ENCODE measurements around the gene KIF1A.

Gene KIF1A

DNA sequence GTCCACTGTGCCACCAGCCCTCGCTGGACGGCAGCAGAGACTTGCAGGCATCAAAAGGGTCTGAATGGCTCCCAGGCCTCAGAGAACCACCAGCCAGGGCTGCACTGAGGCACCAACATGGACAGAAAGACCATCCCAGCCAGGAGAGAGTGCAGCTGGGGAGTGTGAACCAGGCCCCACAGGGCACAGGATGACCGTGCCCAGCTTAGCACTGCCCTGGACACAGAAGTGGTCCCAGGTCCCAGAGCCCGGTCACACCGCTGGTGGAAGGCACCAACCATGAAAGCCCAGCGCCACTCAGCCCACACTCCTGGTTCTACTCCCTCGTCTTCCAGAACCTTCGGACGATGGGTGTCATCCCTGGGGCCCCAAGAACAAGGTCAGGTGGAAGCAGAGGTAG, 107.9 kb downstream of the KIF1A start:
- H3K4me3 ChIP-seq (ENCODE audit: low read depth, low read length) = no peak overlapping the region
- no peaks in the 10 kb centered on the region for H3K4me1 ChIP-seq (ENCODE audit: control insufficient read depth, insufficient read depth, low read length)
- peaks cover 15% of the 10 kb centered on the region for H3K36me3 ChIP-seq (ENCODE audit: control insufficient read depth, insufficient read depth, low read length)
- no peaks in the 10 kb centered on the region for H3K27me3 ChIP-seq (ENCODE audit: control insufficient read depth, insufficient read depth, low read length)
- no peak overlapping the region for H3K9ac ChIP-seq (ENCODE audit: low read depth, low read length)
- no peaks in the 10 kb centered on the region for H3K9me3 ChIP-seq (ENCODE audit: control insufficient read depth, insufficient read depth, low read length)

DNA sequence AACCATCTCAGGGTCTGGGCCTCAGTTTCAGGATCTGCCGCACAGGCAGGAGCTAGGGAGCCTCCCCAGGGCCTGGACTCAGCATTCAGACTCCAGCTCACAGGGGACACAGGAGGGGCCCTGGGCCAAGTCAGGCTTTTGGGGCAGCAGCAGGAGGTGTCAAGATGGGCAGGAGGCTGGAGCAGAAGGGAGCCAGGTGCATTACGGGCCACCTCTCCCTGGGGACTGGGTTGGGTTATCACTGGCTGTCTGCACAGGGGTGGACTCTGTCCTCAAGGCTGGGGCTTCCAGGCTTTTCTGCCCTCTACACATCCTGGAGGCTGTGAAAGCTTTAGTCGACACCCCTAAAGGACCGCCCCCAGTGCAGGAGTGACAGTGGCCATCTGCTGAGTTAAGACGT, 108.3 kb downstream of the KIF1A start:
- Histone ChIP-seq H3K4me1 (ENCODE audit: control insufficient read depth, insufficient read depth, low read length) (no peaks in the 10 kb centered on the region), H3K36me3 (ENCODE audit: control insufficient read depth, insufficient read depth, low read length) (peaks cover 12% of the 10 kb centered on the region), H3K9ac (ENCODE audit: low read depth, low read length) (no peak overlapping the region), H3K27me3 (ENCODE audit: control insufficient read depth, insufficient read depth, low read length) (no peaks in the 10 kb centered on the region), H3K4me3 (ENCODE audit: low read depth, low read length) (no peak overlapping the region), H3K9me3 (ENCODE audit: control insufficient read depth, insufficient read depth, low read length) (no peaks in the 10 kb centered on the region)

DNA sequence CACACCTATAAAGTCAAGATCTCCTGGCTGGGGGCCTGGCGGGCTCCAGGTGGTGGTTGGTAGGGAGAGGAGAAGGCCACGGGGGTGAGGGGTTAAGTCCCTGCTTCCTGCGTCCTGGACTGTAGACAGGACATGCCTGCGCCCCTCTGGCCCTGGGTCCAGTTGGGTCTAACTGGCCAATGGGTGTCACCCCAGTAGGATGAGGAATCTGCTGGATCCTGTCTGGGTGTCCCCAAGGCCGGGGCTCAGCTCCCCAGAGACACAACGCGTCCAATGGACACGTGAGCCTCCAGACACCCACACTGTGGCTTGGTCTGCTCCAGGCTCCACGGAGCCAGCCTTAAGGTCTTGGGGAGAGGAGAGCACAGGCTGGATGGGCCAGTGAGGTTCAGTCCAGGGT, 108.7 kb downstream of the KIF1A start:
- Histone ChIP-seq H3K9me3 (ENCODE audit: control insufficient read depth, insufficient read depth, low read length) (no peaks in the 10 kb centered on the region), H3K4me1 (ENCODE audit: control insufficient read depth, insufficient read depth, low read length) (no peaks in the 10 kb centered on the region), H3K4me3 (ENCODE audit: low read depth, low read length) (no peak overlapping the region), H3K27me3 (ENCODE audit: control insufficient read depth, insufficient read depth, low read length) (no peaks in the 10 kb centered on the region), H3K9ac (ENCODE audit: low read depth, low read length) (no peak overlapping the region), H3K36me3 (ENCODE audit: control insufficient read depth, insufficient read depth, low read length) (peaks cover 8% of the 10 kb centered on the region)

DNA sequence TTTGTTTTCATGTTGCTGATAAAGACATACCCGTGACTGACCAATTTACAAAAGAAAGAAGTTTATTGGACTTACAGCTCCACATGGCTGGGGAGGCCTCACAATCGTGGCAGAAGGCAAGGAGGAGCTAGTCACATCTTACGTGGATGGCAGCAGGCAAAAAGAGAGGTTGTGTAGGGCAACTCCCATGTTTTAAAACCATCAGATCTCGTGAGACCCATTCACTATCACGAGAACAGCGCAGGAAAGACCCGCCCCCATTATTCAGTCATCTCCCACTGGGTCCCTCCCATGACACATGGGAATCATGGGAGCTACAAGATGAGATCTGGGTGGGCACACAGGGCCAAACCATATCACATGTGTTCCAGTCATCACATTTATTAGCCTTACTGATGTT, 111.6 kb downstream of the KIF1A start:
- Histone ChIP-seq H3K9me3 (ENCODE audit: control insufficient read depth, insufficient read depth, low read length) (no peaks in the 10 kb centered on the region), H3K4me1 (ENCODE audit: control insufficient read depth, insufficient read depth, low read length) (no peaks in the 10 kb centered on the region), H3K27me3 (ENCODE audit: control insufficient read depth, insufficient read depth, low read length) (no peaks in the 10 kb centered on the region), H3K36me3 (ENCODE audit: control insufficient read depth, insufficient read depth, low read length) (no peaks in the 10 kb centered on the region), H3K4me3 (ENCODE audit: low read depth, low read length) (no peak overlapping the region), H3K9ac (ENCODE audit: low read depth, low read length) (no peak overlapping the region)

DNA sequence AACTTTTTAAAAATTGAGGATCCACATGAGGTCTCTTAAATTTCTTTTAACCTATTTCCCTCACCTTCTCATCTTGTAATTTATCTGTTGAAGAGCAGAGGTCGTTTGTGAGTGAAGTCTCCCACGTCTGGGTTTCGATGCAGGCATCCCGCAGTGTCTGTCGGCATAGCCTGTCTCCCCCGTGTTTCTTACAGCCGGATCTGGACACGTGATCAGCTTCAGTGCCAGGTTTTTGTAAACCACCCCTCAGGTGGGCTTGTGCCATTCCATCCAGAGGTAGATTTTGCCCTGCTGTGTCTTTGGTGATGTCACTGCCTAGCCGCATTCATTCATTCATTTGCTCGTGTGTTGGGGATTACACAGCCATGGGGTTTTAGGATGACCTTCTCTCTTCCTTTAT, 112.2 kb downstream of the KIF1A start:
- Histone ChIP-seq H3K36me3 (ENCODE audit: control insufficient read depth, insufficient read depth, low read length) (no peaks in the 10 kb centered on the region), H3K9me3 (ENCODE audit: control insufficient read depth, insufficient read depth, low read length) (no peaks in the 10 kb centered on the region), H3K4me1 (ENCODE audit: control insufficient read depth, insufficient read depth, low read length) (no peaks in the 10 kb centered on the region), H3K4me3 (ENCODE audit: low read depth, low read length) (no peak overlapping the region), H3K9ac (ENCODE audit: low read depth, low read length) (no peak overlapping the region), H3K27me3 (ENCODE audit: control insufficient read depth, insufficient read depth, low read length) (no peaks in the 10 kb centered on the region)

DNA sequence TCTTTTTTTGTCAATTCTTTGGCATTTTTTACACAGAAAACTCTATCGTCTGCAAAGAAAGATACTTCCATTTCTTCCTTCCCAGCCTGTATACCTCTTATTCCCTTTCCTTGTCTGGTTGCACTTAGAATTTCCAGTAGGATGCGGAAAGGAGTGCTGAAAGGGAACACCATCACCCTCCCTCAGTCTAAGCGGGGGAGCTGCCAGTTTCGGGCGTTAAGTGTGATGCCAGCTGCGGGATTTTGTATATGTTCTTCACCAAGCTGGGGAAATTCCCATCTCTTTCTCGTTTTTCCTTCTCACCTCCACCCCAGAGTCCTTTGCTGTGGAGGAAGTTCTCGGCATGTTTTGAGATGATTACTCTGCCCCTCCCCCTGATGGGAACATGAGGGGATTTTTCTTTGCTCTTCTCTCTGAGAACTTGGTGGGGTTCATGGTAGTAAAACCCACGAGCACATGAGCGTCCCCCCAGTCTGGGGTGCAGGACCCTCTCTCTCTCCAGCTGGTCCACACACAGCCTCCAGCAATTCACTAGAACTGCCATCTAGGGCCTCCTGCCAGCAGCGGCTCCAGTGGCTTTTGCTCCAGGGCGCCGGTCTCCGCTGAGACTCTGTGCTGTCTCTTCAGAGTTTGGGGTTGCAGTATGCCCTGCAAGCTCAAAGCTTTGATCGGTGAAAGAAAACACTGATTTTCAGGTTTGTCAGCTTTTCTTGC, 112.8 kb downstream of the KIF1A start:
- no peaks in the 10 kb centered on the region for H3K27me3 ChIP-seq (ENCODE audit: control insufficient read depth, insufficient read depth, low read length)
- H3K9me3 ChIP-seq (ENCODE audit: control insufficient read depth, insufficient read depth, low read length) = no peaks in the 10 kb centered on the region
- no peaks in the 10 kb centered on the region for H3K36me3 ChIP-seq (ENCODE audit: control insufficient read depth, insufficient read depth, low read length)
- no peaks in the 10 kb centered on the region for H3K4me1 ChIP-seq (ENCODE audit: control insufficient read depth, insufficient read depth, low read length)
- H3K9ac ChIP-seq (ENCODE audit: low read depth, low read length) = no peak overlapping the region
- H3K4me3 ChIP-seq (ENCODE audit: low read depth, low read length) = no peak overlapping the region

DNA sequence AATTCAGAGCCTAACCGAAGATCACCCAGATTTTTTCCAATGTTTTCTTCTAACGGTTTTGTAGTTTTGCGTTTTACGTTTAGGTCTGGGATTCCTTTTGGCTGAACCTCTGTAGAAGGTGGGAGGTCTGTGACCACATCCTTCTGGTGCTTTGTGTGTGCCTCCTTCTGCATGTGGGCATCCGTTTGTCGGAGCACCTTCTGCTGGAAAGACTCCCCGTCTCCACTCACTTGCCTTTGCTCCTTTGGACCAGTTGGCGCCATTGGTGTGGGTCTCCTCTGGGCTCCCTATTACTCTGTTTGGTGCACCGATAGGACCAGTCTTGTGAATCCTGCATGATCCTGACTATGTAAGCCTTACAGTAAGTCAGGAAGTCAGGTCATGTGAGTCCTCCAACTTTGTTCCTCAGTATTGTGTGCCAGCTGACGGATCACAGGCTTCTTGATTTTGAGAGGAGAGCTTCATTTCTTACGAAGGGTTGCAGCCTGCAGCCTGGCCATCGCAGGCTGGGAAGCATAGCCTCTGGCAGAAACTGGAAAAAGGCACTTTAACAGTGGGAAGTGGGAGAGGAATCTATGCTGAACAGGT, 114.7 kb downstream of the KIF1A start:
- H3K27me3 ChIP-seq (ENCODE audit: control insufficient read depth, insufficient read depth, low read length) = no peaks in the 10 kb centered on the region
- H3K9ac ChIP-seq (ENCODE audit: low read depth, low read length) = no peak overlapping the region
- H3K36me3 ChIP-seq (ENCODE audit: control insufficient read depth, insufficient read depth, low read length) = no peaks in the 10 kb centered on the region
- no peak overlapping the region for H3K4me3 ChIP-seq (ENCODE audit: low read depth, low read length)
- no peaks in the 10 kb centered on the region for H3K9me3 ChIP-seq (ENCODE audit: control insufficient read depth, insufficient read depth, low read length)
- no peaks in the 10 kb centered on the region for H3K4me1 ChIP-seq (ENCODE audit: control insufficient read depth, insufficient read depth, low read length)

DNA sequence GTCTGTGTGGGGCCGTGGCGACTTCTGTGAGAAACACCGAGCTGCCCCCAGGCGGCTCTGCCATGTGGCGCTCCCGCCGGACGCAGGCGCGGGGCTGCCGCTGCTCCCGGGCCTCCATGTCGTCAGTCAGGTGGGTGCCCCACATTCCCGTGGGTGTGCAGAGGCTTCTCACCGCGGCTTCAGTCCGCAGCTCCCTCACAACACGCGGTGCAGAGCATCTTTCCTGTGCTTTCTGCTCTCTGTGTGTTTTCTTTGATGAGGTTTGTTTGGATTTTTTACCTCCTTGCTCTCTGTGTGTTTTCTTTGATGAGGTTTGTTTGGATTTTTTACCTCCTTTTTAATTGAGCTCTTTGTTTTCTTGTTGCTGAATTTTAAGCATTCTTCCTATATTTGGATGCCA, 115.4 kb downstream of the KIF1A start:
- H3K4me1 ChIP-seq (ENCODE audit: control insufficient read depth, insufficient read depth, low read length) = no peaks in the 10 kb centered on the region
- H3K9ac ChIP-seq (ENCODE audit: low read depth, low read length) = no peak overlapping the region
- no peaks in the 10 kb centered on the region for H3K36me3 ChIP-seq (ENCODE audit: control insufficient read depth, insufficient read depth, low read length)
- H3K4me3 ChIP-seq (ENCODE audit: low read depth, low read length) = no peak overlapping the region
- no peaks in the 10 kb centered on the region for H3K9me3 ChIP-seq (ENCODE audit: control insufficient read depth, insufficient read depth, low read length)
- H3K27me3 ChIP-seq (ENCODE audit: control insufficient read depth, insufficient read depth, low read length) = no peaks in the 10 kb centered on the region

DNA sequence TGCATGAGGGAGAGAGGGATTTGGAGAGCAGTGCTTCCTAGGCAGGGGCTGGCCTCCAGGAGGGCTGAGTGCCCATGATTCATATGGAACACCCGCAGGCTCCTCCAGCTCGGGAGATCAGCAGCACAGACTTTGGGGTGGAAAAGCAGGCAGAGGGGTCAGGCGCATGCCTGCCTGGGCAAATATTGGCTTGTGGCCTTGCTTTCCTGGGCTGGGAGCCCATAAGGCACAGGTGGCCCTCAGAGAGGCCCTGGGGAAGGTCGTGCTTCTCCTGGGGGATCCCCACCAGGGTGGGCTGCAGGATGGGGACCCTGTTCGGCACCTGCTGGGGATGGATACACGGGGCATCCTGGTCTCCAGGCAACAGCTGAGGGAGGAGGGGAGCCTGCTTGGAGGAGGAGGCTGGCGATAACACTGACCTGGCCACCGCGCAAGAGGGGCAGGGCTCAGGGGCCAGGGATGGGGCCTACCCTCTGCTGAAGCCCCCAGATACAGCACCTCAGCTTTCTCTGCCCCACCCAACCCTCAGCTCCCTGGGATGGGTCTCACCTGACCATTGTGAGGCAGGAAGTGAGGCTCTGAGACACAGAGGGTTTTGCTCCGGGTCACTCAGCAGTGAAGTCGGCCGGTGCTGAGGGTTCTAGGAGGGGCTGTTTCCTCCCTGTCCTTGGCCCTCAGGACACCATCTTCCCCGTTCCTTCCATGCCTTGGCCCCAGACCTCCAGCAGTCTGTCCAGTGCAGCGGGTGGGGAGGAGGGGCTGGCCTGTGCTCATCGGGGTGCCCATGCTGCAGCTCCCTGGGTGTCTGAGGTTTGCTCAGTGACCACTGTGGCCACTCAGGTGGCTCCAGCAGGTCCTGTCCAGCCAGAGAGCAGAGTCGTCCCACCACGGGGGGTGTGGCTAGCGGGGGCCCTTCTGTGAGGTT, 116.3 kb downstream of the KIF1A start:
- no peak overlapping the region for H3K9ac ChIP-seq (ENCODE audit: low read depth, low read length)
- H3K9me3 ChIP-seq (ENCODE audit: control insufficient read depth, insufficient read depth, low read length) = no peaks in the 10 kb centered on the region
- H3K4me3 ChIP-seq (ENCODE audit: low read depth, low read length) = no peak overlapping the region
- no peaks in the 10 kb centered on the region for H3K27me3 ChIP-seq (ENCODE audit: control insufficient read depth, insufficient read depth, low read length)
- no peaks in the 10 kb centered on the region for H3K4me1 ChIP-seq (ENCODE audit: control insufficient read depth, insufficient read depth, low read length)
- H3K36me3 ChIP-seq (ENCODE audit: control insufficient read depth, insufficient read depth, low read length) = no peaks in the 10 kb centered on the region

DNA sequence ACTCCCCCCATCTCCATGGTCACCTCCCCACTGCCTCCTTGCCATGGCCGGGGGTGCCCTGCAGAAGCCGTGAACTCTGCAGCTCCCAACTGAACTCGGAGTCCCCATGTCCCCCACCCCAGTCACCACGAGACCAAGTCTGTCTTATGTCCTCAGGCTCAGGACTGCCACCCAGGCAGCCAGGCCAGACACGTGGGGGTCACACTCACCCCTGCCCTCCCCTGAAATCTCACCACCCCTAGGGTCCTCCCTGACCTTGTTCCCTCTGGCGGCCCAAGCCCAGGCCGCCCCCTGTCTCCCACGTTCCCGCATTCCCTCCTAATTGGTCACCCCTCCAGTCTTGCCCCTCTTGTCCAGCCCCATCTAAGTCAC, 117.4 kb downstream of the KIF1A start:
- Histone ChIP-seq H3K4me1 (ENCODE audit: control insufficient read depth, insufficient read depth, low read length) (no peaks in the 10 kb centered on the region), H3K27me3 (ENCODE audit: control insufficient read depth, insufficient read depth, low read length) (no peaks in the 10 kb centered on the region), H3K9me3 (ENCODE audit: control insufficient read depth, insufficient read depth, low read length) (no peaks in the 10 kb centered on the region), H3K4me3 (ENCODE audit: low read depth, low read length) (no peak overlapping the region), H3K9ac (ENCODE audit: low read depth, low read length) (no peak overlapping the region), H3K36me3 (ENCODE audit: control insufficient read depth, insufficient read depth, low read length) (no peaks in the 10 kb centered on the region)

DNA sequence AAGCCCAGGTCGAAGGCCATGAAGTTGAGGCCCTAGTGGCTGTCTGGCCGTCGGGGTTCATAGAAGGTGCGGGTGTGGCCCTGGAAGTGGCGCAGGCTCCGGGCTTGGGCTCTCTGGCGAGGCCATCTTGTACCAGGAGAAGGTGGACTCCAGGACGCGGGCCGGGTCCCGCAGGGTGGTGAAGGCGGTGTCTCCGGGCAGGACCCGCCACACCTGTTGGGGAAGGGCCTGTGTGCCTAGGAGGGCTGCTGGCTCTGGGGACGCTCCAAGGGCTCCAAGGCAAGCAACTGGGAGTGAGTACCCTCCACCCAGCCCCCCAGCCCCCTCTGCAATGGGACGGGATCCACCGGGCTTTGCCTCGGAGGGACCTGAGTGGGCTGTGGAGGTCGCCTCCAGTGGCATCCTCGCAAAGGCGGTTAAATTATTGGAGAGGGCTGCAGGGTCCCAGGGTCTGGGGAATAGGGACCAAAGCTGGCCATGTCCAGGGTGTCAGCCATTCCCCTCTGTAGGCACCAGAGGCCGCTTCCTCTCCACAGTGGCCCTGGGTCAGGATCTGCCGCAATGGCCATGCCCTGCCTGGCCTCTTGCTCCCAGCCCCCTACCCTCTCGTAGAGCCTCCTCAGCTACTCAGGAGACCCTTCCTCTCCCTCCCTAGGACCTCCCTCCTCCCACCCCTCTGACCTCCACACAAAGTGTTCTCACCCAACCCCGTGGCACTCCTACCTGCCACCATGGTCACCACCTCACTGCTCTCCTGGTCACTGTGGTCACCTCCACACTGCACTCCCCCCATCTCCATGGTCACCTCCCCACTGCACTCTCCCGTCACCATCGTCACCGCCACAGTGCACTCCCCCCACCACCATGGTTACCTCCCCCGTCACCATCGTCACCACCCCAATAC, 118.0 kb downstream of the KIF1A start:
- Histone ChIP-seq H3K27me3 (ENCODE audit: control insufficient read depth, insufficient read depth, low read length) (no peaks in the 10 kb centered on the region), H3K36me3 (ENCODE audit: control insufficient read depth, insufficient read depth, low read length) (no peaks in the 10 kb centered on the region), H3K9ac (ENCODE audit: low read depth, low read length) (no peak overlapping the region), H3K9me3 (ENCODE audit: control insufficient read depth, insufficient read depth, low read length) (no peaks in the 10 kb centered on the region), H3K4me3 (ENCODE audit: low read depth, low read length) (no peak overlapping the region), H3K4me1 (ENCODE audit: control insufficient read depth, insufficient read depth, low read length) (no peaks in the 10 kb centered on the region)

Data from iPS-15b (cell line).